ENCODE measurements around the gene TANGO2.

The TANGO2 gene

DNA sequence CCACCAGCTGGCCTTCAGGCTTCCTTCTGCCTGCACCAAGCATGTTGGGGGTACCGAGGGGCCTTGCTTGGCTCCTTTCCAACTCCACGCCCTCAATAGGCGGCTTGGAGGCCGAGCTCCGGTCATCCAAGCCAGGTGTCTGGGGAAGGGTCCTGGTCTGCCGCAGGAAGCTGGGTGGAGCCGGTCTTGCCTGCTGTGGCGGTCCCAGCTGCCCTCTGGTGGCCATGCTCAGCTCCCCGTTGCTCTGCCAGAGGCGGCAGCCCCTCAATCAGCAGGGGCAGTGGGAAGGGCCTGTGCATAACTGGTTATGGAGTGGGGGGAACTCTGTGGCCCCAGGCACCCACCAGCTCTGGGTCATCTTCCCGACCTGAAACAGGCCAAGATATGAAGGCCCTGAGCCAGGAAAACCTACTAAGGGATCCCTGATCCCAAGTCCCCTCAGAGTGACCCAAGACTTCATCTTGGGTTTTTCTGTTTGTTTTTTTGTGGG lies 7.5 kb upstream of the TANGO2 start:
- no peak for DNase-seq

DNA sequence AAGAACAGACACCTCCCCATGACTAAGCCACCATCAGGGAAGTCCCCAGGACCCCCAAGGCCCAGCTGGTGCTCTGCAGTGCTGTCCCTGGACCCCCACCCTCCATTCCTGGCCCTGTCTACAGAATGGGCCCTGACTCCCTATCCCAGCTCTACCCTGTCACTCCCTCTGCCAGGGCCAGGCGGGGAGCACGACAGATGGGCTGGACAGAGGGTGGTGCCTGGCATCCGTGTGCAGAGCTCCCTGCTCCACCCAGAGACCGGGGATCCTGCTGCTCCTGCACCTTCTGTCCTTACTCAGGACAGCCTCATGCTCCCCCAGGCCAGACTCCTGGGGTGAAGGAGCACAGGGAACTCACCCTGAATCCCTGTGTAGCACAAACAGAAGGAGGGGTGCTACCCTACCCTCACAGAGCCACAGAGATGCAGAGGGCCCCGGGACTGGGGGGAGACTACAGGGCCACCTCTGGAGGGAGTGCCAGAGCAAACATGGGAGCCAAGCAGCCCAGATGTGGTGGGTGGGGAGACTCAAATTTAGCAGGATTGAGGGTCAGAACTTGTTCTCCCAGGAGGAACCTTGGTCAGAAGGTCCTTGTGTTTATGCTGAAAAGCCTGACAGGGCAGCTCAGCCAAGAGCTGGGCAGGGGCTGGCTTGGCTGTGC lies 6.3 kb upstream of the TANGO2 start:
- DNase-seq: no peak

- no peak for DNase-seq
Observed at GRCh38 chr22:20015187-20015625, 5.7 kb upstream of the TANGO2 start.

DNA sequence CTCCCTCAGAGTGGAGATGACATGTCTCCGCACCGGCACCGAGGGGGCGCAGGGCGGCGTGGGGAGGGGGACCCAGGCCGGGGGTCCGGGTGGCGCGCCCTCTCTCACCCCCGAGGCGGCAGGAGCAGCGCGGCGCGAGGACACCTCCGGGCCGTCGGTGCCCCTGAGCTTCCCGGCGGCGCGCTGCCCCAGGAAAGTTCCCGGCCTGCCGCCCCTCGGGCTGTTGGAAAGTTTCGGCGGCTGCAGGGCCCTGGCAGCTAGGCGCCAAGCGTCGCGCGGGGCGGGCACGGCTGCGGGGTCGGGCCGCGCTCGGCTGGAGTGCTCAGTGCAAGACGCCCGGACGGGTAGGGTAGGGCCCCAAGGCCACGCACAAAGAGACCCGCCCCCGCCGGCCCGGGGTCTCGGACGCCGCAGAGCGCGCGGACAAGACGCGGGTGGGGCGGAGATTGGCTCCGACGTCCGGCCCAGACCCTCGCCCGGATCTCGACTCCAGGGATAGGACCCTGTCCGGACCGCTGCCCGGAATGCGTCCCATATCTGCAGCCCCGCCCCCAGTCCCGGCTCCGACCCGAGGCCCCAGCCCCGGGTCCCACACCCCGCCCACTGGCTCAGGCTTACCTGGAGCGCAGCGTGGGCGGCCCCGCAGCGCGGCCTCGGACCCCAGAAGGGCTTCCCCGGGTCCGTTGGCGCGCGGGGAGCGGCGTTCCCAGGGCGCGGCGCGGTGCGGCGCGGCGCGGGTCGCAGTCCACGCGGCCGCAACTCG lies 4.8 kb upstream of the TANGO2 start:
- no peak for DNase-seq

DNA sequence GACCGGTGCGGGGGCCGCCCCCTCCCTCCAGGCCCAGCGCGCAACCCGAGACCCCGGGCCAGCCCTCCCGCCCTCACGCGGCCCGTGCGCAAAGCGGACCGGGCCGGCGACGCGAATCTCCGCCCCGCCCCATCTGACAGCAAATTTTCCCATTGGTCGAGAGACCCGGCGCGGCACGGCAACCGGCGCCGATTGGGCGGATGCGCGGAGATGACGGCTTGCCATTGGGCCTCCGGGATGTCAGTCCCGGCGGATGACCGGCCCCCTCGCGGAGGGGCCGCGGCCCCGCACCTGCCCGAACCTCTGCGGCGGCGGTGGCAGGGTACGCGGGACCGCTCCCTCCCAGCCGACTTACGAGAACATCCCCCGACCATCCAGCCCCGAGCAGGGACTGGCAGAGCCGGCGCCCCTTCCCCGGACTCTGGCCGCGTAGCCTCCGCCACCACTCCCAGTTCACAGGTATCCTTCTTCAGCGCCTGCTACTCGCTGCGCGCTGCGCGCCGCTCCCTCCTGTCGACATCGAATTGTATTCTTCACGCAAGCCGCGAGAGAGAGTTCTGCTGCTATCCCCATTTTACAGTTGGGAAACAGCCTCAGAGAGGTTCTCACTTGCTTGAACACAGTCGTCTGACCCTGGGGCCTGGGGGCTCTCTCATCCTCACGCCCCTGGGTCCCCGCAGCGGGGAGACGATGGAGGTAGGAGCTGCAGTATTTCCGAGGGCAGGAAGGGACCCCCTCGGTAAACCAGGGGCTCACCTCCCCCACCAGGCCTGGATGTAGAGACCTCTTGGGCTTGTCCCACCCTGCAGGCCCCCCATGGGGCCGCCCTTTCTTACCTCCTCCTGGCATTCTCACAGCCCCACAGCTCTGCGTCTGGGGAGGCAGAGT lies 3.9 kb upstream of the TANGO2 start, which contains the start of gene ARVCF:
Gene ARVCF, minus strand, starts transcription at position 90 of the 888 bp plus-strand sequence. CDS start 26,029 bp downstream, outside the sequence.
- peak; percentile 86 for DNase-seq

GRCh38 chr22:20017622-20017958 lies 3.3 kb upstream of the TANGO2 start:
- DNase-seq: no peak

- no peak for DNase-seq
Observed at GRCh38 chr22:20018001-20018400, 2.9 kb upstream of the TANGO2 start.

DNA sequence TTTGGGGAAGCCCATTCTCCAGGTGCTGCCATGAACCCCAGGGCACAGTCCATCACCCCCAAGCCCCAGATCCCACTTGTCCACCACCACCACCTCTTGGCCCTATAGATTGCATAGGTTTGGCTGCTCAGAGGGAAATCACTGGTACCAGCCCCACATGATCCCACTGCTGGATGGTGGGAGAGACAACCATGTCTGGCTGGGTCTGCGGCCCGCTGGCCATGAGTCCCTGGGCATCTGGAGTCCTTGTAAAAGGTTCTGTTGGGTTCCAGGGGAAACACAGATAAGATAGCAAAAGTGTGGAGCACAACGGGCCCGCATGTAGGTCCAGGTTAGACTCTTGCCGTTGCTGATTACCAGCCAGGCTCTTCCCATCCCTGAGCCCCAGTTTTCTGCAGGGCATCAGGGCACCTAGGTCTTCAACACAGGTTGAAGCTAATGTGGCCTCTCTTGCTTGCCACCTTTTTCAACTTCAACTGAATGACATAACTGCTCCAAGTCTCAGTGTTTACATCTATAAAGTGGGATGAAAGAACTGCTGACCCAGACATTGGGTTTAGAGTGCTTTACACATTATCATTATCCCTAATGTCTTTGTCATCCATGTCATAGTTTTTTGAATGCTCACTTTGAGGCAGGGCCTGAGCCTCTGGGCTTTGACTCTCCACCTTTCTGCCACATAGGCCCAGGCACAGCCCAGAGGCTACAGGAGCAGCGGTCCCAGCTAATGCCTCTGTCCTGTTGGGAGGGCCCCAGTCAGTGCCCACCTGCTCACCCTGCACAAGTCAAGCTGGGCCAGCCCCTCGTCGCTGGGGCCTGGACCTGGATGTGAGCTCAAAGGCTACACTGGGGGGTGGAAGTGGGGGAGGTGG lies 1.0 kb upstream of the TANGO2 start:
- no peak for DNase-seq

- DNase-seq: no peak
Observed at GRCh38 chr22:20021196-20022181, 579 bp downstream of the TANGO2 start.

DNA sequence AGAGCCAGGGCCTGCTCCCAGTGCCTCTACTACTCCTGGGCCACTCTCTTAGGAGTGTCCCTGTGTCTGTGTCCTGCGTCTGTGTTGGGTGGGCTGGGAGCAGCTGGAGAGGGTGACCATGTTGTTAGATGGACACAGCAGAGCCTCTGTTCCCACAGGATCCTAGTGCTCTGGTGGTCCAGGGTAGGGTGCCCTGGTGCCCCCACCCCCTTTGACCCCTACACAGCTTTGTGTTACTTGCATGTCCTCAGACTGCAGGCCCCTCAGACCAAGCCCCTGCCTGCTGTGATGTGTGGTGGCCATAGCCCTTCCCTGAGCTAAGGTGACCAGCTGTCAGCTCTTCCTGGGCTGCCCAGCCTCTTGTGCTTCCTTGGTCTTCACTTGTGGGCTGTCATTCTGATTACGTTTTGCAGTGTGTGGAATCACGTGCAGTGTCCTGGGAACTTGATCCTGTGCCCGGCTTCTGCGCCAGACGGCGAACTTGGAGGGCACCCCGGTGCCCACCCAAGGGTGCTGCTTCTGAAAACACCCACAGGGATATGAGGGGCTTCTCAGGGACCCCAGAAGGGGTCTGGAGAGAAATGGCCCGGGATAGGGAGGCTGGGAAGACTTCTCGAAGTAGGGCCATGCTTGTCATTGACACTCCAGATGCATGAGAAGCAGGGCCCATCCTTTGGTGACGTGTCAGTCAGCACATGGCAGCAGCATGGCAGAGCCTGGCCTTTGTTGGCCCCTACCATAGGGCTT lies 1.5 kb downstream of the TANGO2 start:
- DNase-seq: no peak

DNA sequence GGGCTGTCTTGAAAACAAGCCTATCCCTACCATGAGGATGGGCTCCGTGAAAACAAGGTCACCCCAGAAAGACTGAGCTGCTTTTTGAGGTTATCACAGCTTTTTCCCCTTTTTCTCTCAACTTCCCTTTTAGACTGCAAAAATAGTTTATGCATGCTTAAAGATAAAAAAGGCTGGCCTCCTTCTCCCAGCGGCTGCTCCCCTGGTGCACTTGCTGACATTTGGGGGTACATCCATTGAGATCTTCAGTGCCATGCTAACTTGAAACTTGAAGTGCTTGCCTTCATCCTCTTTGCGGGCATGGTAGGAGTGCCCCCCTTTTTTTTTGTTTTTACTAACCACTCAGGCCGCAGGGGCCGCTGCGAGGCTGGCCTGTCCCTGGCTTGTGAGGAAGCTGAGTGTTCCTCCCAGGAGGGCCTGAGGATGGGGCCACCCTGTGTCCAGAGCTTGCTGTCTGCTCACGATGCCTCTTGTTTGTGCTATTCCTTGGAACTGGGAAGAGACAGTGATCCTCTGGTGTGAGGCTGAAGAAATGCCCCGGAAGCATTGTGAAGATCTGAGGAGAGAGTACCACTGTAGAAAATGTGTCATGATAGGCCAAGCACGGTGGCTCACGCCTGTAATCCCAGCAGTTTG lies 2.2 kb downstream of the TANGO2 start:
- no peak for DNase-seq

- no peak for DNase-seq
Observed at GRCh38 chr22:20024225-20024624, 3.3 kb downstream of the TANGO2 start.

DNA sequence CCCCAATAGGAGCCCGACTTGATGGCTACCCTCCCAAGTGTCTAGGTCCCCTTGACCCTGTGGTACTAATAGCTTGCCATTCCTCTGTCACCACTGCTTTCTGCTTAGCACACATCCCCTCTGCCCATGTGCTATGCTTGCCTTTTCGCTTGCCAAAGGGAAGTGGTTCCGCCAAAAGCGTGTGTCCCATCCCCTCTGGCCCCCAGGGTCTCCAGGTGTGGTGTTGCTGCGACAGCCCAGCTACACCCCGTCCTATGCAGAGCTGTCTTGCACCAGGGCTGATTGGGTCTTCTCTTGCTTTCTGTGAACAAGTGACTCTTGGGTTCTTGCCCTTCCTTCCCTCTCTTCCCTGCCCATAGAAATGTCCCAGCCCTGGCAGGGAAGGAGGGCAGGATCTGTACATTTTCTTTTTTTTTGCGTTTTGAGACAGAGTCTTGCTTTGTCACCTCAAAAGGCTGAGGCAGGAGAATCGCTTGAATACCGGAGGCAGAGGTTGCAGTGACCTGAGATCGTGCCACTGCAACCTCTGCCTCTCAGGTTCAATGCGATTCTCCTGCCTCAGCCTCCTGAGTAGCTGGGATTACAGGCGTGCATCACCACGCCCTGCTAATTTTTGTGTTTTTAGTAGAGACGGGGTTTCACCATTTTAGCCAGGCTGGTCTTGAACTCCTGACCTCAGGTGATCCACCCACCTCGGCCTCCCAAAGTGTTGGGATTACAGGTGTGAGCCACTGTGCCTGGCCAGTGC lies 3.9 kb downstream of the TANGO2 start:
- DNase-seq: no peak

GRCh38 chr22:20025401-20026203 lies 4.7 kb downstream of the TANGO2 start:
- DNase-seq: no peak

- DNase-seq: no peak
Observed at GRCh38 chr22:20026204-20026908, 5.4 kb downstream of the TANGO2 start.

DNA sequence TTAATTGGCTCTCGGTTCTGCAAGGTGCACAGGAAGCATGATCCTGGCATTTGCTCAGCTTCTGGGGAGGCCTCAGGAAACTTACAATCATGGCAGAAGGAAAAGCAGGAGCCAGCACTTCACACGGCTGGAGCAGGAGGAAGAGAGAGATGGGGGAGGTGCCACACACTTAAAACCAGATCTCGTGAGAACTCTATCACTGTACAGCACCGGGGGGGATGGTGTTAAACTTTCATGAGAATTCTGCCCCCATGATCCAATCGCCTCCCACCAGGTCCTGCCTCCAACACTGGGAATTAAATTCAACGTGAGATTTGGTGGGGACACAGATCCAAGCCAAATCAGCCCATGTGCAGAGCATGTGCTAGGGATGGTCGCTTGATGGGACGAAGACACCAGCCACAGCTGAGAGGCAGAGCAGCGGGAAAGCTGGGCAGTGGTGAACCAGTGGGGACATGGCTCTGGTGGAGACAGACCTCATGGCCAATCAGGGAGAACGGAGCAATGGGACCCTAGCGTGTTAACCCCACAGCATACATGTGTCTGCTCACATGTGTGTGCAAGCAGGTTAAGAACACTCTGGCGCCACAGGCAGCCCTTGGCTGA lies 6.2 kb downstream of the TANGO2 start:
- DNase-seq: no peak

Measured in cortex of kidney (tissue), 1 donor.